Trophoblast cell (in vitro differentiated cells and primary cell): Measurements from ENCODE around the gene EDN1.

Experiments
- DNase-seq, 2 donors: peaks; one replicate each; pipeline ENCODE4 v3.0.0-alpha.2; 2016
- H2AFZ ChIP-seq: 2 replicates; pipeline ENCODE4 v1.6.1; 2013; ENCODE audit warnings: low read length, moderate library complexity, mild to moderate bottlenecking; ENCODE audit not compliant: insufficient read depth, poor library complexity
- H2AK5ac ChIP-seq: 2 replicates; pipeline ENCODE4 v1.6.1; 2013; ENCODE audit warnings: mild to moderate bottlenecking, low read length
- H2BK120ac ChIP-seq: 2 replicates; pipeline ENCODE4 v1.6.1; 2013; ENCODE audit warnings: low read length, mild to moderate bottlenecking, moderate library complexity; ENCODE audit not compliant: insufficient read depth, poor library complexity
- H2BK12ac ChIP-seq: 2 replicates; pipeline ENCODE4 v1.6.1; 2013; ENCODE audit warnings: mild to moderate bottlenecking, low read length, moderate library complexity
- H2BK5ac ChIP-seq: 2 replicates; pipeline ENCODE4 v1.6.1; 2013; ENCODE audit warnings: low read length, low read depth, moderate library complexity, mild to moderate bottlenecking; ENCODE audit not compliant: poor library complexity
- H3K14ac ChIP-seq: 2 replicates; pipeline ENCODE4 v1.6.1; 2013; ENCODE audit warnings: mild to moderate bottlenecking, low read length
- H3K18ac ChIP-seq: 2 replicates; pipeline ENCODE4 v1.6.1; 2013; ENCODE audit warnings: mild to moderate bottlenecking, low read length
- H3K23ac ChIP-seq: 2 replicates; pipeline ENCODE4 v1.6.1; 2013; ENCODE audit warnings: low read length
- H3K27ac ChIP-seq: 2 replicates; pipeline ENCODE4 v1.5.1; 2013; ENCODE audit warnings: low read depth, mild to moderate bottlenecking, inconsistent platforms, low read length, moderate library complexity
- H3K27me3 ChIP-seq: 2 replicates; pipeline ENCODE4 v1.6.1; 2013; ENCODE audit warnings: inconsistent platforms, mild to moderate bottlenecking, low read length, moderate library complexity; ENCODE audit not compliant: insufficient read depth
- H3K36me3 ChIP-seq, 2 experiments: 1 replicate in 1 of 2; 2 replicates in 1 of 2; pipeline ENCODE4 v1.6.1; 2013; ENCODE audit warnings: low read length in 2 of 2, mild to moderate bottlenecking in 2 of 2, moderate library complexity in 1 of 2; ENCODE audit not compliant: insufficient read depth in 2 of 2, control insufficient read depth in 1 of 2
- H3K4ac ChIP-seq: 2 replicates; pipeline ENCODE4 v1.6.1; 2013; ENCODE audit warnings: low read depth, mild to moderate bottlenecking, low read length, moderate library complexity
- H3K4me1 ChIP-seq, 2 experiments: 1 replicate in 1 of 2; 2 replicates in 1 of 2; pipeline ENCODE4 v1.6.1; 2013; ENCODE audit warnings: low read length in 2 of 2, mild to moderate bottlenecking in 2 of 2, moderate library complexity in 1 of 2; ENCODE audit not compliant: insufficient read depth in 2 of 2, control insufficient read depth in 1 of 2
- H3K4me2 ChIP-seq: 2 replicates; pipeline ENCODE4 v1.6.1; 2013; ENCODE audit warnings: inconsistent platforms, mild to moderate bottlenecking, low read length, moderate library complexity
- H3K4me3 ChIP-seq: 2 replicates; pipeline ENCODE4 v1.5.1; 2013; ENCODE audit warnings: mild to moderate bottlenecking, low read depth, low read length, inconsistent platforms
- H3K79me1 ChIP-seq: one replicate; pipeline ENCODE4 v1.6.1; 2013; ENCODE audit warnings: low read length
- H3K79me2 ChIP-seq: 2 replicates; pipeline ENCODE4 v1.6.1; 2013; ENCODE audit warnings: low read length, mild to moderate bottlenecking; ENCODE audit not compliant: control insufficient read depth, insufficient read depth, poor library complexity
- H3K9ac ChIP-seq: 2 replicates; pipeline ENCODE4 v1.6.1; 2013; ENCODE audit warnings: mild to moderate bottlenecking, low read length
- H3K9me3 ChIP-seq: 2 replicates; pipeline ENCODE4 v1.6.1; 2013; ENCODE audit warnings: low read depth, mild to moderate bottlenecking, control low read depth, inconsistent platforms, low read length; ENCODE audit not compliant: insufficient read depth
- H4K12ac ChIP-seq: 2 replicates; pipeline ENCODE4 v1.6.1; 2013; ENCODE audit warnings: low read depth, mild to moderate bottlenecking, low read length, moderate library complexity
- H4K8ac ChIP-seq: 2 replicates; pipeline ENCODE4 v1.6.1; 2013; ENCODE audit warnings: low read depth, mild to moderate bottlenecking, low read length, moderate library complexity
- H4K91ac ChIP-seq: one replicate; pipeline ENCODE4 v1.6.1; 2013; ENCODE audit warnings: low read depth, mild to moderate bottlenecking, low read length, moderate library complexity
- WGBS: extraction: QIAGEN DNeasy Blood & Tissue Kit; methylation state at CpG from one replicate; pipeline ENCODE4 v1.1.7; 2013; ENCODE audit warnings: missing lambda C conversion rate; ENCODE audit not compliant: insufficient read length, insufficient coverage; ENCODE audit errors: extremely low coverage; 5-methylcytosine and 5-hydroxymethylcytosine counted together

EDN1 gene

DNA sequence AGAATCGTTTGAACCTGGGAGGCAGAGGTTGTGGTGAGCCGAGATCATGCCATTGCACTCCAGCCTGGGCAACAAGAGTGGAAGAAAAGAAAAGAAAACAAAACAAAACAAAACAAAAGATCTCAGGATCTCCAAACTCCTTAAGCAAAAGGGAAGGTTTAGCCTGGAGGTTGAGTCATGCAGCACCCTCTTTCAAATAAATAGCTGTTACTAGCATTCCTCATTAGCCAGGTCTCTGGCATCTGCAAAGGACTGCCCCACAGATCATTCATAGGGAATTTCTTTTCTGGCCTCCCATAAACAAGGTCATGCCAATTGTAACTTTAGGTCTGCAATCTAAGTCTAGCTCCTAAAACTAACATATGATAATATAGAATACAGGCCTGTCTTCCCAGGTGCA is 37.2 kb downstream of the EDN1 start:
- H3K4me1 ChIP-seq: peaks cover 13 to 21% of the 10 kb centered on the region in 2 experiments
- H3K4me3 ChIP-seq: no peak overlapping the region
- H3K9me3 ChIP-seq: no peaks in the 10 kb centered on the region
- H3K79me2 ChIP-seq: no peaks in the 10 kb centered on the region
- no peak overlapping the region for H2AK5ac ChIP-seq
- H3K4ac ChIP-seq: no peak overlapping the region
- no peak overlapping the region for H2AFZ ChIP-seq
- no CpG with 5 or more reads among the region's 2 CpGs for WGBS
- no peak overlapping the region for H2BK5ac ChIP-seq
- H4K91ac ChIP-seq: no peak overlapping the region
- H3K27me3 ChIP-seq: no peaks in the 10 kb centered on the region
- no peak overlapping the region for H3K4me2 ChIP-seq
- no peak overlapping the region for H2BK120ac ChIP-seq
- no peak overlapping the region for H3K27ac ChIP-seq
- H4K12ac ChIP-seq: no peak overlapping the region
- H3K14ac ChIP-seq: no peak overlapping the region
- H3K23ac ChIP-seq: no peak overlapping the region
- H3K18ac ChIP-seq: no peak overlapping the region
- H2BK12ac ChIP-seq: no peak overlapping the region
- DNase-seq: peak in 1 of 2 donors; percentile 47
- no peak overlapping the region for H3K9ac ChIP-seq
- H3K79me1 ChIP-seq: peaks cover 5% of the 10 kb centered on the region
- no peaks in the 10 kb centered on the region for H3K36me3 ChIP-seq
- H4K8ac ChIP-seq: no peak overlapping the region

DNA sequence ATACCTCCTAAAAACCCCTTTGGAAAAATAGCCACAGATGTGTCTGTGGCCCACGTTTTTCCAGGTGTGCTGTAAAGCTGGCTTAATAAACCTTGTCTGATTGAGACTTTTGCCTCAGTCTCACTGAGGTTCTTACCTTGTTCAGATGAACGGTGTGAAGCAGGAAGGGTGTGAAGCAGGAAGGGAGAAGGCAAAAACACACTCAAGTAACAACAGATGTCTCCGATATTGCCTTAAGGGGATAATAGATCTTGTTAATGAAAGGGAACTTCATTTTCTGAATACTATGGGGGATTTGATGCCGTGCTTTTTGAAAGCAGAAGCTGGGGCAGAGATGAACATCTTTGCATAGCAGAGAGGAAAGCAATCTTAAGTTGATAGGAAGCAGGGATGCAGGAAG is 37.8 kb downstream of the EDN1 start:
- Histone ChIP-seq H3K9me3 (no peaks in the 10 kb centered on the region), H3K18ac (no peak overlapping the region), H2BK12ac (no peak overlapping the region), H2AK5ac (no peak overlapping the region), H3K4ac (no peak overlapping the region), H3K27me3 (no peaks in the 10 kb centered on the region), H3K23ac (no peak overlapping the region), H4K12ac (no peak overlapping the region), H3K27ac (no peak overlapping the region), H3K4me2 (no peak overlapping the region), H4K91ac (no peak overlapping the region), H3K9ac (no peak overlapping the region), H3K4me3 (no peak overlapping the region), H3K79me1 (peaks cover 5% of the 10 kb centered on the region), H2BK120ac (no peak overlapping the region), H2BK5ac (no peak overlapping the region), H3K4me1 (peaks cover 13 to 21% of the 10 kb centered on the region in 2 experiments), H3K14ac (no peak overlapping the region), H2AFZ (no peak overlapping the region), H4K8ac (no peak overlapping the region), H3K79me2 (no peaks in the 10 kb centered on the region), H3K36me3 (no peaks in the 10 kb centered on the region)
- no CpG with 5 or more reads among the region's 4 CpGs for WGBS
- DNase-seq: no peak

DNA sequence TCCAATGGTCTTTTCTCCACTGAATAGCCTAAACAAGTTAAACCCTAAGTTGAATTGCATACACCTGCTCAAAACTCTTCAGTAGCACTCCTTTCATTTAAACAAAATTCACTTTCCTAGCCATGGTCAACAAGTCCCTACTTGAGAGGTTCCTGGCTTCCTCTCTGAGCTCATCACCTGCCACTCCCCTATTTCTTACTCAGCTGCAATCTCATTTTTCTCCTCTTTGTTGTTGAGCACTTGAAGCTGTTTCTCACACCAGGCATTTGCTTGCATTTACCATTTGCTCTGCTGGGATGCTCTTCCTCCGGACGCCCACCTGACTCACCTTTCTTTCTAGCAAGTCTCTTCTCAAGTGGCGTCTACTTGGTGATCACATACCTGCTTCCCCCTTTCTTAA is 38.5 kb downstream of the EDN1 start:
- H3K4me2 ChIP-seq: no peak overlapping the region
- H3K4me3 ChIP-seq: no peak overlapping the region
- DNase-seq: no peak
- no peak overlapping the region for H3K23ac ChIP-seq
- H3K27me3 ChIP-seq: no peaks in the 10 kb centered on the region
- H3K14ac ChIP-seq: no peak overlapping the region
- no peak overlapping the region for H2BK120ac ChIP-seq
- H2AK5ac ChIP-seq: no peak overlapping the region
- H3K9ac ChIP-seq: no peak overlapping the region
- H3K79me1 ChIP-seq: peaks cover 4% of the 10 kb centered on the region
- no peak overlapping the region for H4K8ac ChIP-seq
- H3K9me3 ChIP-seq: no peaks in the 10 kb centered on the region
- H2BK5ac ChIP-seq: no peak overlapping the region
- no peaks in the 10 kb centered on the region for H3K36me3 ChIP-seq
- no CpG with 5 or more reads among the region's 3 CpGs for WGBS
- H2BK12ac ChIP-seq: no peak overlapping the region
- no peaks in the 10 kb centered on the region for H3K79me2 ChIP-seq
- no peak overlapping the region for H3K4ac ChIP-seq
- no peak overlapping the region for H3K18ac ChIP-seq
- peak overlapping the region; percentile 7 for H3K27ac ChIP-seq
- H4K91ac ChIP-seq: no peak overlapping the region
- no peak overlapping the region for H2AFZ ChIP-seq
- H3K4me1 ChIP-seq: peaks cover 13 to 21% of the 10 kb centered on the region in 2 experiments
- H4K12ac ChIP-seq: no peak overlapping the region

- Histone ChIP-seq H3K4me3 (no peak overlapping the region), H2BK12ac (no peak overlapping the region), H4K91ac (no peak overlapping the region), H3K23ac (no peak overlapping the region), H3K9me3 (no peaks in the 10 kb centered on the region), H2BK120ac (no peak overlapping the region), H3K18ac (no peak overlapping the region), H3K79me2 (no peaks in the 10 kb centered on the region), H3K27me3 (no peaks in the 10 kb centered on the region), H3K79me1 (no peaks in the 10 kb centered on the region), H3K9ac (no peak overlapping the region), H3K4me1 (peaks cover 11 to 18% of the 10 kb centered on the region in 2 experiments), H2BK5ac (no peak overlapping the region), H3K27ac (no peak overlapping the region), H4K12ac (no peak overlapping the region), H3K4ac (no peak overlapping the region), H2AK5ac (no peak overlapping the region), H2AFZ (no peak overlapping the region), H4K8ac (no peak overlapping the region), H3K14ac (no peak overlapping the region), H3K4me2 (no peak overlapping the region), H3K36me3 (no peaks in the 10 kb centered on the region)
- no peak for DNase-seq
- WGBS: no CpG with 5 or more reads among the region's 2 CpGs
Measured at GRCh38 chr6:12331474-12331873, 41.3 kb downstream of the EDN1 start.
